ENCODE measurements around the gene TECPR2. TPM values are rescaled to one million over a fixed set of nuclear protein-coding genes. Genes with fewer than 3 reads are reported as not detected.

The TECPR2 gene
- total and polyA plus RNA-seq, 2 of the 13 experiments (the other 11 are each of a cell fraction or from before 2014, with no cell fraction given), result 3.5 to 5.7 TPM

DNA sequence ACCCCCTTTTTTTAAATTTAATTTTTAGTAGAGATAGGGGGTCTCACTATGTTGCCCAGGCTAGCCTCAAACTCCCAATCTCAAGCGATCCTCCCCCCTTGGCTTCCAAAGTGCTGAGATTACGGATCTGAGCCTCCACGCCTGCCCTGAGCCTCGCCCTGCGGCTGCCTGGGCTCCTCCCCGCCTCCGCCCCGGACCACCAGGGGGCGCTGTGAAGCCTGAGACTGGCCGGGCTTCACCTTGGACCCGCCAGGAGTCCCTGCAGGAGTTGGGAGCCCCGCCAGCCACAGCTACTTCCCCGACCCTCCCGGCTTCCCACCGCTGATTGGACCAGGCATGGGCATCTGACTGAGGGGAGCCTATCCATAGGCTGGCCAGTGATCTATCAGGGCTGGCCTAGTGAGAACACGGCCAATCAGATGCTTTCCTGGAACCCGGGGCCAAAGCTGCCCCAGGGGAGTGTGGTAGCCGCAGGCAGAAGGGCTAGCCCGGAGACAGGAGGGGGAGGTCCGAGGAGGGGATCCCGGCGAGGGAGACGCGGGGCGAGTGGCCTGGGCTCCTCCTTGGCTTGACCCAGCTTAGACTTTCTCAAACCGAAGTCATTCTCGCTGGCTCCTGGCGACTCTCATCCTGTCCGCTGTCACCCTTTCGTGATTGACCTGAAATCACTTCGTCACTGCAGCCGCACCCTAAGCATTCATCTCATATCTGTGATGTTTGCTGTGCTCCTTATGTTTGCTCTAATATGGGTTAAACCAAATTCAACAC is 161.9 kb downstream of the TECPR2 start (continued):
- no peak for TF ChIP-seq THYN1 (CRISPR knock-in tag; IDR thresholded peaks at IDR 0.05; ENCODE audit: borderline replicate concordance, low read depth)
- peak; percentile 45; the same call in 1 of the 2 replicates for TF ChIP-seq ZNF644 (CRISPR knock-in tag; IDR thresholded peaks at IDR 0.05; ENCODE audit: low read depth)
- no peak; the same call in 1 of the 2 replicates for TF ChIP-seq ZNF224 (CRISPR knock-in tag; IDR thresholded peaks at IDR 0.05)
- TF ChIP-seq SAFB2 (CRISPR knock-in tag; IDR thresholded peaks at IDR 0.05; ENCODE audit: borderline replicate concordance, low read depth), result no peak; the same call in 1 of the 2 replicates
- TF ChIP-seq ZNF451 (CRISPR knock-in tag; IDR thresholded peaks at IDR 0.05), result peak; percentile 49; the same call in 1 of the 2 replicates
- peak; percentile 64; the same call in 1 of the 2 replicates for TF ChIP-seq ZNF816 (CRISPR knock-in tag; IDR thresholded peaks at IDR 0.05; ENCODE audit: borderline replicate concordance)
- TF ChIP-seq, protein P1, sequence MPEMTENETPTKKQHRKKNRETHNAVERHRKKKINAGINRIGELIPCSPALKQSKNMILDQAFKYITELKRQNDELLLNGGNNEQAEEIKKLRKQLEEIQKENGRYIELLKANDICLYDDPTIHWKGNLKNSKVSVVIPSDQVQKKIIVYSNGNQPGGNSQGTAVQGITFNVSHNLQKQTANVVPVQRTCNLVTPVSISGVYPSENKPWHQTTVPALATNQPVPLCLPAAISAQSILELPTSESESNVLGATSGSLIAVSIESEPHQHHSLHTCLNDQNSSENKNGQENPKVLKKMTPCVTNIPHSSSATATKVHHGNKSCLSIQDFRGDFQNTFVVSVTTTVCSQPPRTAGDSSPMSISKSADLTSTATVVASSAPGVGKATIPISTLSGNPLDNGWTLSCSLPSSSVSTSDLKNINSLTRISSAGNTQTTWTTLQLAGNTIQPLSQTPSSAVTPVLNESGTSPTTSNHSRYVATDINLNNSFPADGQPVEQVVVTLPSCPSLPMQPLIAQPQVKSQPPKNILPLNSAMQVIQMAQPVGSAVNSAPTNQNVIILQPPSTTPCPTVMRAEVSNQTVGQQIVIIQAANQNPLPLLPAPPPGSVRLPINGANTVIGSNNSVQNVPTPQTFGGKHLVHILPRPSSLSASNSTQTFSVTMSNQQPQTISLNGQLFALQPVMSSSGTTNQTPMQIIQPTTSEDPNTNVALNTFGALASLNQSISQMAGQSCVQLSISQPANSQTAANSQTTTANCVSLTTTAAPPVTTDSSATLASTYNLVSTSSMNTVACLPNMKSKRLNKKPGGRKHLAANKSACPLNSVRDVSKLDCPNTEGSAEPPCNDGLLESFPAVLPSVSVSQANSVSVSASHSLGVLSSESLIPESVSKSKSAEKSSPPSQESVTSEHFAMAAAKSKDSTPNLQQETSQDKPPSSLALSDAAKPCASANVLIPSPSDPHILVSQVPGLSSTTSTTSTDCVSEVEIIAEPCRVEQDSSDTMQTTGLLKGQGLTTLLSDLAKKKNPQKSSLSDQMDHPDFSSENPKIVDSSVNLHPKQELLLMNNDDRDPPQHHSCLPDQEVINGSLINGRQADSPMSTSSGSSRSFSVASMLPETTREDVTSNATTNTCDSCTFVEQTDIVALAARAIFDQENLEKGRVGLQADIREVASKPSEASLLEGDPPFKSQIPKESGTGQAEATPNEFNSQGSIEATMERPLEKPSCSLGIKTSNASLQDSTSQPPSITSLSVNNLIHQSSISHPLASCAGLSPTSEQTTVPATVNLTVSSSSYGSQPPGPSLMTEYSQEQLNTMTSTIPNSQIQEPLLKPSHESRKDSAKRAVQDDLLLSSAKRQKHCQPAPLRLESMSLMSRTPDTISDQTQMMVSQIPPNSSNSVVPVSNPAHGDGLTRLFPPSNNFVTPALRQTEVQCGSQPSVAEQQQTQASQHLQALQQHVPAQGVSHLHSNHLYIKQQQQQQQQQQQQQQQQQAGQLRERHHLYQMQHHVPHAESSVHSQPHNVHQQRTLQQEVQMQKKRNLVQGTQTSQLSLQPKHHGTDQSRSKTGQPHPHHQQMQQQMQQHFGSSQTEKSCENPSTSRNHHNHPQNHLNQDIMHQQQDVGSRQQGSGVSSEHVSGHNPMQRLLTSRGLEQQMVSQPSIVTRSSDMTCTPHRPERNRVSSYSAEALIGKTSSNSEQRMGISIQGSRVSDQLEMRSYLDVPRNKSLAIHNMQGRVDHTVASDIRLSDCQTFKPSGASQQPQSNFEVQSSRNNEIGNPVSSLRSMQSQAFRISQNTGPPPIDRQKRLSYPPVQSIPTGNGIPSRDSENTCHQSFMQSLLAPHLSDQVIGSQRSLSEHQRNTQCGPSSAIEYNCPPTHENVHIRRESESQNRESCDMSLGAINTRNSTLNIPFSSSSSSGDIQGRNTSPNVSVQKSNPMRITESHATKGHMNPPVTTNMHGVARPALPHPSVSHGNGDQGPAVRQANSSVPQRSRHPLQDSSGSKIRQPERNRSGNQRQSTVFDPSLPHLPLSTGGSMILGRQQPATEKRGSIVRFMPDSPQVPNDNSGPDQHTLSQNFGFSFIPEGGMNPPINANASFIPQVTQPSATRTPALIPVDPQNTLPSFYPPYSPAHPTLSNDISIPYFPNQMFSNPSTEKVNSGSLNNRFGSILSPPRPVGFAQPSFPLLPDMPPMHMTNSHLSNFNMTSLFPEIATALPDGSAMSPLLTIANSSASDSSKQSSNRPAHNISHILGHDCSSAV (CRISPR knock-in tag; IDR thresholded peaks at IDR 0.05; ENCODE audit: borderline replicate concordance), result no peak
- no peak for TF ChIP-seq ZNF30 (CRISPR knock-in tag; IDR thresholded peaks at IDR 0.05)
- TF ChIP-seq GTF3A (CRISPR knock-in tag; conservative IDR thresholded peaks at IDR 0.05), result no peak
- no peak; the same call in 1 of the 2 replicates for TF ChIP-seq ZNF607 (CRISPR knock-in tag; IDR thresholded peaks at IDR 0.05; ENCODE audit: borderline replicate concordance)
- TF ChIP-seq ZNF263 (CRISPR knock-in tag; IDR thresholded peaks at IDR 0.05), result peak; percentile 65
- no peak for TF ChIP-seq ZNF839 (CRISPR knock-in tag; IDR thresholded peaks at IDR 0.05; ENCODE audit: borderline replicate concordance)
- TF ChIP-seq, protein P2, sequence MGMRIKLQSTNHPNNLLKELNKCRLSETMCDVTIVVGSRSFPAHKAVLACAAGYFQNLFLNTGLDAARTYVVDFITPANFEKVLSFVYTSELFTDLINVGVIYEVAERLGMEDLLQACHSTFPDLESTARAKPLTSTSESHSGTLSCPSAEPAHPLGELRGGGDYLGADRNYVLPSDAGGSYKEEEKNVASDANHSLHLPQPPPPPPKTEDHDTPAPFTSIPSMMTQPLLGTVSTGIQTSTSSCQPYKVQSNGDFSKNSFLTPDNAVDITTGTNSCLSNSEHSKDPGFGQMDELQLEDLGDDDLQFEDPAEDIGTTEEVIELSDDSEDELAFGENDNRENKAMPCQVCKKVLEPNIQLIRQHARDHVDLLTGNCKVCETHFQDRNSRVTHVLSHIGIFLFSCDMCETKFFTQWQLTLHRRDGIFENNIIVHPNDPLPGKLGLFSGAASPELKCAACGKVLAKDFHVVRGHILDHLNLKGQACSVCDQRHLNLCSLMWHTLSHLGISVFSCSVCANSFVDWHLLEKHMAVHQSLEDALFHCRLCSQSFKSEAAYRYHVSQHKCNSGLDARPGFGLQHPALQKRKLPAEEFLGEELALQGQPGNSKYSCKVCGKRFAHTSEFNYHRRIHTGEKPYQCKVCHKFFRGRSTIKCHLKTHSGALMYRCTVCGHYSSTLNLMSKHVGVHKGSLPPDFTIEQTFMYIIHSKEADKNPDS (CRISPR knock-in tag; IDR thresholded peaks at IDR 0.05), result no peak
- no peak for TF ChIP-seq KDM4B (CRISPR knock-in tag; IDR thresholded peaks at IDR 0.05)
- TF ChIP-seq CENPT (CRISPR knock-in tag; IDR thresholded peaks at IDR 0.05; ENCODE audit: low read depth), result no peak; the same call in 1 of the 2 replicates
